Stimulated activated CD4-positive, alpha-beta T cell treated with anti-CD3 and anti-CD28 coated beads, Interleukin-2, amount 100 ng/mL, for 4 hours (primary cell): ENCODE data around the gene PAGE5.

Source experiments
- DNase-seq: peaks from one replicate; pipeline ENCODE4 v3.0.0-alpha.2; 2020; ENCODE audit warnings: low read depth

PAGE5 gene, protein sequence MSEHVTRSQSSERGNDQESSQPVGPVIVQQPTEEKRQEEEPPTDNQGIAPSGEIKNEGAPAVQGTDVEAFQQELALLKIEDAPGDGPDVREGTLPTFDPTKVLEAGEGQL

DNA sequence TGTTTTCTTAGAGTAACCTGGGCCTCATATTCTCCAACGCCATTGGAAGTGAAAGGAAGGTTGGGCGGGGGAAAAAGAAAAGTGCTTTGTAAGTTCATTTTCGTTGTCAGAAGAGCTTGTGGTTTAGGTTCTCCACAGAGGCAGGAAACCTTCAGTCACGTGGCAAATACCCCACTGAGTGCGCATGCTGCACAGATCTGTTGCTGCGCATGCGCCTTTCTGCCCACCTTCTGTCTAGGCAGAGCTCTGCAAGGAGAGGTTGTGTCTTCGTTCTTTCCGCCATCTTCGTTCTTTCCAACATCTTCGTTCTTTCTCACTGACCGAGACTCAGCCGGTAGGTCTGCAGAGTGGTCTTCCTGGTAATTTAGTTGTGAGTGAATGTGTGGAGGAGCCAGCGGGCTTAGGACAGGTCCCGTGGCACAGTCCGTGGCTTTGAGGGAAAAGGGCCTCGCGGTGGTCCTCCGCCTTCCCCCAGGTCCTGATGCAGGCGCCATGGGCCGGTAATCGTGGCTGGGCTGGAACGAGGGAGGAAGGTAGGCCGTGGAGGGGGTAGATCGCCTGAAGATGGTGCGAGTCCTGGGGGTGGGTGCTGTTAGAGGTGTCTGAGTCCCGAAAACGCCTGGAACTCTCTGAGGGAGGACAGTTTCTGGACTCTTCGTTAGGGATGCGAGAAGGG, at the start of gene PAGE5:
PAGE5 (plus strand) TSS at position 228 of the 676 bp plus-strand sequence. CDS start 1,037 bp downstream, outside the sequence.
- no peak for DNase-seq

DNA sequence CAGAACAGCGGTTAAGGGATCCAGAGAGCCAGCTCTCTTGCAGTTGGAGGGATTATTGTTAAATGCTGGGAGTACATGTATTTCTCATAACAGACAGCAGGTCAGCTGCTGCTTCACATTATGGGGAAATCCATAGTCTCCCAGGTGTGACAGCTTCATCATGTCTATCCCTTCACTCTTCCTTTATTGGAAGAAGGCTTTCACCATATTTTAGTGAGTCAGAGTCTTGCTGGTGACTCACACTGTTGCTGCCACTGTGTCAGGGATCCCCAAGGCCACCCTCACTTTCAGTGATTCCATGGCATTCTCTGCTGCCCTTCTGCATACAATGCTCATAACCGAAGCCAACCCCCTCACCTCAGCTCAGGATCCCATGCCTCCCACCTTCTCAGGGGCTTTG, 32.9 kb upstream of the PAGE5 start:
- no peak for DNase-seq

DNA sequence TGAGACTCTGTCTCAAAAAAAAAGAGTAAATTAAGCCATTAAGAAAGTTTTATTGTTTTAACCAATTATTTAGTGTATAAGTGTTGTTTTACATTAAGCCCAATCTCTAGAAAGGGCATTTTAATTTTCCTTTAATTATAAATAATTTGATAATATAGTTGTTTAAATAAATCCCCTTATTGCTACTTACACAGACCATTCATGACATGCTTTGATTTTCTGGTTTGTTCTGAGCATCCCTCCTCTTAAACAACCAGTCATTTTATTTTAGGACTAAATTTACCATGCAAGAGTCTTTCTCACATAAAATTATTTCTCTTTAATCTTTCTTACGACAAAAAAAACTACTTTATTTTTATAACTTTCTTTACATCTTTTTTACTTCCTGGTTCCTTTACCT, 23.5 kb upstream of the PAGE5 start:
- no peak for DNase-seq

DNA sequence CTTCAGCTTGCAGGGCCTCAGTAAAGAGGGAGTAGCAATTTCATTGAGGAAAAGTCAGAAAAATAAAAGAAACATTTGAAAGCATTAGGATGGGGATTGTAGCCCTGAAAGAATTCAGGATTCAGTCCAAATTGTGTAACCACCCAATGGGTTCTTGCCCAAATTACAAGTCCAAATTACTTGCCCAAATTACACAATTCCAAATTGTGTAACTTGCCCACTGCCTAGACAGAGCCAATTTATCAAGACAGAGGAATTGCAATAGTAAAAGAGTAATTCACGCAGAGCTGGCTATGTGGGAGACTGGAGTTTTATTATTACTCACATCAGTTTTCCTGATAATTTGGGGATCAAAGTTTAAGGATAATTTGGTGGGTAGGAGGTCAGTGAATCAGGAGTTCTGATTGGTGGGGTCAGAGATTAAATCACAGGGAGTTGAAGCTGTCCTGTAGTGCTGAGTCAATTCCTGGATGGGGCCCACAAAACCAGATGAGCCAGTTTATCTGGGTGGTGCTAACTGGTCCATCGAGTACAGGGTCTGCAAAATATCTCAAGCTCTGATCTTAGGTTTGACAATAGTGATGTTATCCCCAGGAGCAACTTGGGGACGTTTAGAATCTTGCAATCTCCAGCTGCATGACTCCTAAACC, 18.1 kb upstream of the PAGE5 start:
- no peak for DNase-seq

DNA sequence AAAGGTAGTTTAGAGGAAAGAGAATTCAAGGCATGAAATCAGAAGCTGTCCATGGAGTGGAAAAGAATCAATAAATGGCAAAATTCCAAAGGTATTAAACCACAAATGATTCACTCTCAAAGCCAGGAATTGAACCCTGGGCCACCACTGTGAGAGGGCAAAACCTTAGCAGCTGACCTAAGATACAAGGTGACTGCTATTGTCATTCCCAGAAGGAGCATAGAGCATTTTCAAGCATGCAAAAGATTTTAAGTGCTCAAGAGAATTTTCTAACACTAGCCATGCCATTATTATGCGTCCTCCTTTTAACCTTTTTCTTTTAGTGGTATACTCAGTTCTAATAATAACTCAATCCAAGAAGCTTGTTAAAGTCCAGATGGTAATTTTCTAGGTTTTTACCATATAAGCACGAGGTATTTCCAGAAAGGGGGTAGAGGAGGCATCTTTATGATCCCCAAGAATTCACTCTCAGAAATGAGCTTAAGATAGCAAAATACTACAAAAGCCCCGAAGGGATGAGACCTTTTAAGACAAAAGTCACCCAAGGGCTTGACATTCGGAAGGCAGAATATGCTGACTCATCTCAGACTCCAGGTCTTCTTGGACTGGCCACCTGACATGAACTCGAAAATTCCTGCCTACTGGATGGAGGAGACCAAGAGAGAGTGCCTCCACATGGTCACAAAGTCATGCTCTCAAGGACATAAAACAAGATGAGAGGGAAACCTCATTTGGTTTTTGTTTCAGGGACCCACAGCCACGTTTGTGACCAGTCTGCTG, 13.8 kb upstream of the PAGE5 start:
- DNase-seq: no peak

DNA sequence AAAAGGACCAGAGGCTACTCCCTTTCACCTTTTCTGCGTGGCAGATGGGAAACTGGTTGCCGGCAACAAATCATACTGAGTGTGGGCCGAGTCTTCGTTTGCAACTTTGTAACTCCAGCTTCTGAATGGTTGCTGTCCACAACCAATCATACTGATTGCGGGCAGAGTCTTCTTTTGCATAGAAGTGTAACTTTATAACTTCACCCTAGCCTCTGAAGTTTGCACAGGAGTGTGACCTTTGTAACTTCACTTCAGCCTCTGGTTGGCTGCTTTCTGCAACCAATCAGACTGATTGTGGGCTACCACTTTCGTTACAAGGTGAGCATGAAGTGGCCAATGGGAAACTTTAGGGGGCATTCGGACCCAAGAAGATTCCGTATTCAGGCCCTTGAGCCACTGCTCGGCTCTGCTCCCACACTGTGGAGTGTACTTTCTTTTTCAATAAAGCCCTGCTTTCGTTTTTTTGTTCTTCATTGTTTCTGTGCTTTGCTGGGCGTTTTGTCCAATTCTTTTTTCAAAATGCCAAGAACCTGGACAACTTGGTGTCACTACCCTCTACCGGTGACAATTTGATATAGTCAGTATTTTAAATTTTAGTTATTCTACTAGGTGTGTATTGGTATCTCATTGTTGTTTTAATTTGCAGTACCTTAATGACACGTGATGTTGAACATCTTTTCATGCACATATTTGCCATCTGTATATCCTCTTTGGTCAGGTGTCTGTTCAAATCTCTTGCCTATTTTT, 9.0 kb upstream of the PAGE5 start:
- no peak for DNase-seq

DNA sequence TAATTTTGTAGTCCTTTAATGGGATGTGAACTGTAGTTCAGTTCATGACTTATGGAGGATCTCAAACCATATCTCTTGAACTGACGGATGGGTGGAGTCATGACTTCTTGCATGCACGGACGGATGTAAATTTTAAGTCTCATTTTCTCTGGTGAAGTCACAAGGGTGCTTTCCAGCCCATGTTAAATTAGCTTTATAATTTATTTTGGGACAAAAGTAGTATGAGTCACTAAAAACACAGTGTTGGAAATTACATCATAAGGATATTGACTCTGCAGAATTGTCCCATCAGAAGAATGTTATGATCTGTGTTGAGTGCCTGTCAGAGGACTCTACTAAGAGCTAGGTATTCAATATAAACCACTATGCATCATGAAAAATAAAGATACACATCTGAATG, 6.8 kb upstream of the PAGE5 start:
- no peak for DNase-seq

DNA sequence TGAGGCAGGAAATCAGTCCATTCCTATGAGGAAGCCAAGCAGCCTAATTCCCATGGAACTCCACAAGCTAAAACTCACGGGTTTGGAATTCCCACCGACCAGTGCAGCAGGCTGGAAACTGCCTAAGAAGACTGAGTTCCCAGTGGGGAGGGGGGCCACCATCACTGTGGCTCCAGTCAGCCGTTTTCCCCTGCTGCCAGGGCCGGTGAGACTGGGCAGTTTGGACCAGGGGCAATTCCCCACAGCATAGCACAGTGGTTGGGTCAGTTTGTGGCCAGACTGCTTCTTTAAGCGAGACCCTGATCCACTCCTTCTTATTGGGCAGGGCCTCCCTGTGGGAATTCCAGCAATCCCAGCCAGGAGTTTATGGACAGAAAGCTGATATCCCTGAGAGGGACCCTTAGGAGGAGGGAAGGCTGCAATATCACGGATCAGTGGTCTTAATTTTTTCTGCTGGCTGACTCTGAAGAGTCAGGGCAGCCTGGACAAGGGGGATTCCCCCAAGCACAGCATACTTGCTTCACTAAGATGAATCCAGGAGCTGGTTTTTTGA, 20.7 kb downstream of the PAGE5 start:
- DNase-seq: no peak

DNA sequence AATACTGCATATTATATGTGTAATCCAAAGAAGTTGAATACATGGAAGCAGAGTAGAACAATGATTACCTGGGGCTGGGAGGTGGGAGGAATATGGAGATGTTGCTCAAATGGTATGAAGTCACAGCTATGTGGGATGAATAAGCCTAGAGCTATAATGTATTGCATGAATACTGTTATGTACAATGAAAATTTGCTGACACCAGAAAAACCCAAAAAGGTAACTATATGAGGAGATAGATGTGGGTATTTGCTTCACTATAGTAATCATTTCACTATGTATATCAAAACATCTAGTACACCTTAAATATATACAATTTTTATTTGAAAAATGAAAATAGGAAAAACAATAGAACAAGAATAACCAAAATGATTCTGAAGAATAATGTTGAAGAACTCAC, 33.4 kb downstream of the PAGE5 start:
- no peak for DNase-seq

DNA sequence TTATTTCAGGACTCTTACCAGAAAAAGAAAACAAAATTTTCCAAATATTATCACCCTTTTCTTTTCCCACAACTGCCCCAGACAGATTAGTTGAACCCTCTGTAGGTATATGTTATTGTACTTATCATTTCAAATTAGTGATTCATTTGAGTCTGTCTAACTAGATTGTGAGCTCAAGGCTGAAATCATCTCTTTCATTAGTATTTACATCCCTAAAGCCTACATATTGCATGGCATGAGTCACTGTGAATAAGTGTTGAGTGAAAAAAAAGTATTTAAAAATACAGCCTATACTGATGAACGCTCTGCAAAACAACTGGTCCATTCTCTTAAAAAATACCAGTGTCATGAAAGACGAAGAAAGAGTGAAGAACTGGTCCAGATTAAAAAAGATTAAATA, 40.7 kb downstream of the PAGE5 start:
- DNase-seq: no peak

DNA sequence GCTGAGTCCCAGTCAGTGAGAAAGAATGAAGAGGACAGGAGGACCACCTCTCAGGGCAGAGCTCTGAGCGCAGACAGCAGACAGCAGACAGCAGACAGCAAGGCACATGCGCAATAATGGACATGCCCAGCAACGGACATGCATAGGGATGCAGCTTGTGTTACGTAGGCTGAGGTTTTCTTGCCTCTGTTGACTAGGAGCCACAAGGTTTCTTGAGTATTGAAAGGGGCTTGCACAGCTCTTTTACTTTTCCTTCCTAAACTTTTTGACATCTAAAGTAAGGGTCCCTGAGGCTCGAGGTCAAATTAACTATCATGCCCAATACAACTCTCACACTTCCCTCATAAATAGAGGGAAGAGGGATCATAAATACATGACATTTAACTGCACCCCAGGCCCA, 44.7 kb downstream of the PAGE5 start, which contains the start of gene PAGE3:
PAGE3 (minus strand) TSS at position 101 of the 400 bp plus-strand sequence. CDS start 1,013 bp downstream, outside the sequence.
- no peak for DNase-seq
